ENCODE data around the gene PRDM9.
"Not testable (repeated sequence)": the region's sequence is repeated elsewhere in the genome, so short reads cannot be mapped to it uniquely, and the experiment has no call there.

The PRDM9 gene

DNA sequence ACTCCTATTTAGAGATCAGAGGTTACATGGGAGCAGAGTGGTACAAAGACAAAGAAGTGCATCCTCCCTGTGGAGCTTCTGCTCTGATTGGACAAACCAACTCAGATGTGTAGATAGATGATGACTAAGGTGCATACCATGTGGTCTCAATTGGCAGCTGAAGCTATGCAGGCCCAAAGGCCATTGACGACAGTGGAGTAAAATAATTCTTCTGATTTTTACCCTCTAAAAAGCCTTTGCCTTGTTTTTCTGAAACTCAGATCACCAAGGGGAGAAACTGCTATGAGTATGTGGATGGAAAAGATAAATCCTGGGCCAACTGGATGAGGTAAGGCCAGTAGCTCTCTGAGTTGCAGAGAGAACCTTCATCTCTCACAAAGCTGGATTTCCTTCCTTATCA lies 15.6 kb downstream of the PRDM9 start:
- no peak overlapping the region for H3K4me3 ChIP-seq (ENCODE audit: low read depth, low read length)
- TF ChIP-seq CTCF (IDR thresholded peaks at IDR 0.05; ENCODE audit: insufficient read depth, low read length, missing control alignments) = no peak
- CTCF ChIA-PET = no interaction called here
- no peak for DNase-seq (ENCODE audit: low read depth, low spot score)
- POLR2A ChIA-PET = no interaction called here

GRCh38 chr5:23523998-23524397 lies 16.6 kb downstream of the PRDM9 start:
- TF ChIP-seq CTCF (IDR thresholded peaks at IDR 0.05; ENCODE audit: insufficient read depth, low read length, missing control alignments) = no peak
- no peak for DNase-seq (ENCODE audit: low read depth, low spot score)
- ChIA-PET POLR2A (no interaction called here), CTCF (no interaction called here)
- H3K4me3 ChIP-seq (ENCODE audit: low read depth, low read length) = no peak overlapping the region

GRCh38 chr5:23525751-23526150 lies 18.3 kb downstream of the PRDM9 start:
- ChIA-PET CTCF (no interaction called here), POLR2A (no interaction called here)
- TF ChIP-seq CTCF (IDR thresholded peaks at IDR 0.05; ENCODE audit: insufficient read depth, low read length, missing control alignments) = no peak
- no peak for DNase-seq (ENCODE audit: low read depth, low spot score)
- H3K4me3 ChIP-seq (ENCODE audit: low read depth, low read length) = no peak overlapping the region

DNA sequence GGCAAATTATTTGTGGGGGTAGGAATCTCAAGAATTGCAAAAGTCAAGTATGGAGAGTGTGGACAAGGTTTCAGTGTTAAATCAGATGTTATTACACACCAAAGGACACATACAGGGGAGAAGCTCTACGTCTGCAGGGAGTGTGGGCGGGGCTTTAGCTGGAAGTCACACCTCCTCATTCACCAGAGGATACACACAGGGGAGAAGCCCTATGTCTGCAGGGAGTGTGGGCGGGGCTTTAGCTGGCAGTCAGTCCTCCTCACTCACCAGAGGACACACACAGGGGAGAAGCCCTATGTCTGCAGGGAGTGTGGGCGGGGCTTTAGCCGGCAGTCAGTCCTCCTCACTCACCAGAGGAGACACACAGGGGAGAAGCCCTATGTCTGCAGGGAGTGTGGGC lies 19.2 kb downstream of the PRDM9 start:
- CTCF ChIA-PET; POLR2A ChIA-PET; H3K4me3 ChIP-seq (ENCODE audit: low read depth, low read length); DNase-seq (ENCODE audit: low read depth, low spot score): not testable (repeated sequence)

DNA sequence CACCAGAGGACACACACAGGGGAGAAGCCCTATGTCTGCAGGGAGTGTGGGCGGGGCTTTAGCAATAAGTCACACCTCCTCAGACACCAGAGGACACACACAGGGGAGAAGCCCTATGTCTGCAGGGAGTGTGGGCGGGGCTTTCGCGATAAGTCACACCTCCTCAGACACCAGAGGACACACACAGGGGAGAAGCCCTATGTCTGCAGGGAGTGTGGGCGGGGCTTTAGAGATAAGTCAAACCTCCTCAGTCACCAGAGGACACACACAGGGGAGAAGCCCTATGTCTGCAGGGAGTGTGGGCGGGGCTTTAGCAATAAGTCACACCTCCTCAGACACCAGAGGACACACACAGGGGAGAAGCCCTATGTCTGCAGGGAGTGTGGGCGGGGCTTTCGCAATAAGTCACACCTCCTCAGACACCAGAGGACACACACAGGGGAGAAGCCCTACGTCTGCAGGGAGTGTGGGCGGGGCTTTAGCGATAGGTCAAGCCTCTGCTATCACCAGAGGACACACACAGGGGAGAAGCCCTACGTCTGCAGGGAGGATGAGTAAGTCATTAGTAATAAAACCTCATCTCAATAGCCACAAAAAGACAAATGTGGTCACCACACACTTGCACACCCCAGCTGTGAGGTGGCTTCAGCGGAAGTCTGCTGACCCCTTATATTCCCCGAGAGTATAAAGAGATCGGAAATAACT lies 20.0 kb downstream of the PRDM9 start:
- H3K4me3 ChIP-seq (ENCODE audit: low read depth, low read length); CTCF ChIA-PET; POLR2A ChIA-PET; DNase-seq (ENCODE audit: low read depth, low spot score): not testable (repeated sequence)

DNA sequence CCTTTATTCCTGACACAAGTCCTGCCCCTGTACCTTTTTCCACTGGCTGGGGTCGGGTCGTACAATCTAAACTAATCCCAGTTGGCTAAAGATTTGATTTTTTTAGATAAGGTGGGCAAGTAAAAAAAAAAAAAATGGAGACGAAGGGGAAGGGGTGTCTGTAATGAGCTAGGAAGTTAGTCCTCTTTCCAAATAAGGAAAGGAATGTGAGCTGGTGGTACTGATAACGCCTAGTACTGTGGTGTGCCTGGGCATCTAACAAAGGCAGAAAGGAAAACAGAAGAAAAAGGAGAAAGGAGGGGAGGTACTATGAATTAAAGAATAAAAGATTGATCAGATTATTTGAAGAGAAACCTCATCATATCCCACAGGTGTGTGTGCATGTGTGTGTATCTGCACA lies 21.3 kb downstream of the PRDM9 start:
- DNase-seq (ENCODE audit: low read depth, low spot score) = no peak
- CTCF ChIA-PET = no interaction called here
- POLR2A ChIA-PET = no interaction called here
- no peak for TF ChIP-seq CTCF (IDR thresholded peaks at IDR 0.05; ENCODE audit: insufficient read depth, low read length, missing control alignments)
- H3K4me3 ChIP-seq (ENCODE audit: low read depth, low read length) = no peak overlapping the region

- CTCF ChIA-PET = no interaction called here
- TF ChIP-seq CTCF (IDR thresholded peaks at IDR 0.05; ENCODE audit: insufficient read depth, low read length, missing control alignments) = no peak
- DNase-seq (ENCODE audit: low read depth, low spot score) = no peak
- POLR2A ChIA-PET = no interaction called here
- H3K4me3 ChIP-seq (ENCODE audit: low read depth, low read length) = no peak overlapping the region
These were observed 23.2 kb downstream of the PRDM9 start for GRCh38 chr5:23530571-23530970.
